GM21717 (cell line): ENCODE results near the gene GIT1.

Experiments
- ATAC-seq: cut with Tn5 transposase; IDR thresholded peaks from one replicate; pipeline ENCODE4 v1.9.1; 2021; ENCODE audit warnings: mild to moderate bottlenecking, moderate library complexity; ENCODE audit not compliant: unreplicated experiment

GIT1 gene

GRCh38 chr17:29581583-29582253 is 7.7 kb downstream of the GIT1 start:
- ATAC-seq: no peak

GRCh38 chr17:29579866-29580771 is 9.3 kb downstream of the GIT1 start:
- ATAC-seq: peak; percentile 56

- no peak for ATAC-seq
These were observed 10.6 kb downstream of the GIT1 start for GRCh38 chr17:29578626-29579485.

GRCh38 chr17:29577385-29578211 is 11.8 kb downstream of the GIT1 start:
- ATAC-seq: no peak

GRCh38 chr17:29577001-29577370 is 12.5 kb downstream of the GIT1 start:
- ATAC-seq: no peak

- ATAC-seq: no peak
These were observed 13.0 kb downstream of the GIT1 start for GRCh38 chr17:29576214-29577000.

GRCh38 chr17:29575511-29576213 is 13.8 kb downstream of the GIT1 start:
- no peak for ATAC-seq

GRCh38 chr17:29574732-29575510 is 14.5 kb downstream of the GIT1 start:
- ATAC-seq: no peak

- no peak for ATAC-seq
These were observed 15.3 kb downstream of the GIT1 start for GRCh38 chr17:29573871-29574731.

- ATAC-seq: no peak
These were observed 15.9 kb downstream of the GIT1 start for GRCh38 chr17:29573558-29573869.

- ATAC-seq: no peak
These were observed 16.5 kb downstream of the GIT1 start for GRCh38 chr17:29572691-29573557.

GRCh38 chr17:29571883-29572681 is 17.4 kb downstream of the GIT1 start:
- ATAC-seq: no peak

GRCh38 chr17:29571486-29571882 is 18.0 kb downstream of the GIT1 start:
- no peak for ATAC-seq

GRCh38 chr17:29570521-29570920 is 18.9 kb downstream of the GIT1 start:
- ATAC-seq: no peak

- no peak for ATAC-seq
These were observed 20.1 kb downstream of the GIT1 start for GRCh38 chr17:29569245-29569950.
